Stimulated activated CD4-positive, alpha-beta T cell treated with anti-CD3 and anti-CD28 coated beads, TNF-alpha, amount 100 ng/mL, for 1 hour (primary cell): ENCODE results near the gene PUDP.
"Not testable (repeated sequence)": the region's sequence is repeated elsewhere in the genome, so short reads cannot be mapped to it uniquely, and the experiment has no call there.

Source experiments
- DNase-seq, 3 donors: peaks; one replicate each; pipeline ENCODE4 v3.0.0-alpha.2; 2020; ENCODE audit warnings: low read depth in 3 of 3, low spot score in 1 of 3

Gene PUDP

DNA sequence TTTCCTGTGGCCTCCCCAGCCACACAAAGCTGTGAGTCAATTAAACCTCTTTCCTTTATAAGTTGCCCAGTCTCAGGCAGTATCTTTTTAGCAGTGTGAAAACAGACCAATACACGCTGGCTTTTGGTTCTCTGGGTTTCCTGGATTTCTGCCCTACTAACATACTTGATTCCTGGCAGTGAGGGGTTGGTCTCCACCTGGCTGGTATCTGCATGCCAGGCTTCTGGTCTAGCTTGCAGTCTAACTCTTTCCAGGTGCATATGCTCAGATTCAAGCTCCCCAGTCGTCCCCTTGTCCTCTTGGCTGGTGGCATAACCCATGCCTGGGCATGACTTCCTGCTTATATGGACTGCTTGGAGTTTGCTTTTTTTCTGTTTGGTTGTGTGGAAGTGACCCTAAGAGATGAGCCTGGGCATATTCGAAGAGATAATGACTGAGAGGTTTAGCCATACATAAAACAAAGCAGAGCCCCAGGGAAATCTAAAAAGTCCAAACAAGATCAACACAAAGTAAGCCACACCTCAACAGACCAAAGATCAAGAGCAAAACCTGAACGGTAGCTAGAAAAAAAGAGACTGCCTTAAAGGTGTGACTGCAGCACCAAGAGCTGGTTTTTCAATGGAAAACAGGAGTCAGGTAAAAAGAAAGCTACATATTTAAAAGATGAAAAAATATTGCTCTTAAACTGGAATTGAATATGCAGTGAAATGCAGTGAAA lies 102.6 kb downstream of the PUDP start:
- no peak for DNase-seq

DNA sequence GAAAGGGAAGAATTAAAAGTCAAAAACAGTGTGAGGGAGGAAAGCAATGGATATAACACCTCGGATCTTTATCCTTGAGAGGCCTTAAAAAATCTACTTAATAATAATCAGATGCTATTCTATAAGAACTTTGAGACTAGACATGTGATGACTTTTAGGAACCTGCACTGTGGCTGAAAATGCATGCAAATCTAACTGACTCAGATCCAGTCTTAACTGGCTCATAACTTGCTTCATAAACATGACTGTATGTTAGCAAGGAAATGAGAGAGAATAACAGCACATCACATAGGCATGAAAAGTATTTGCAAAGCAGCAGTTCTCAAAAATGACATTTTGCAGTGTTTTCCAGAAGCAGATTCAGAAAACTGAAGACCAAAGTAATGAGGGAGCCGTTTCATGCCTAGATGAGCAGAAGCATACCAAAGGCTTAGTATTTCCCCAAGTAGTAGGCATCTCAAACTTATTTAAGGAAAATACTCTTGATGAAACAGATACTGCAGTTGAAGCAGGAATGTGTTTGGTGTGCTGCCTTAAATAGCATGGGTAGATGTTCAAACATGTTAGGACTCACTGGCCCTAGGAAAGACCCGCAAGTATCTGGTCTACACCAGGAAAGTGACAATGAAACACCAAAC lies 104.0 kb downstream of the PUDP start:
- DNase-seq: not testable (repeated sequence)

DNA sequence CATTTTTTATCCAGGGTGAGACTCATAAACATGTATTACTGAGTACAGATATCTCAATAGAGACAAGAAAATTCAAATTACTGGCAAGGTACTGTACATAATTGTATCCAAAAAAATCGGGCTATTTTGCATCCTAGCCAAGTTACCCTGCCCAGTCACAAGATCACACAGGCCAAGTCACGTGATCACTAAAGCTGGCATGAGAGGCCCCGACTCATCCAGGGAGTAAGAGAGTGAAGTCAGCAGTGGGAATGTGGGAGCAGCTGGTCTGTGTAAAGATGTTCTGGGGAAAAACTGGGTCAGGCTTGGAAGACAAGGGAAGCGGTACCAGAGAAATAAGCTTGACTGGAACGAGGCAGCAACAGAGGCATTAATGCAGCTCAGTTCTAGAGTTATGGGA lies 119.7 kb downstream of the PUDP start:
- DNase-seq: no peak

DNA sequence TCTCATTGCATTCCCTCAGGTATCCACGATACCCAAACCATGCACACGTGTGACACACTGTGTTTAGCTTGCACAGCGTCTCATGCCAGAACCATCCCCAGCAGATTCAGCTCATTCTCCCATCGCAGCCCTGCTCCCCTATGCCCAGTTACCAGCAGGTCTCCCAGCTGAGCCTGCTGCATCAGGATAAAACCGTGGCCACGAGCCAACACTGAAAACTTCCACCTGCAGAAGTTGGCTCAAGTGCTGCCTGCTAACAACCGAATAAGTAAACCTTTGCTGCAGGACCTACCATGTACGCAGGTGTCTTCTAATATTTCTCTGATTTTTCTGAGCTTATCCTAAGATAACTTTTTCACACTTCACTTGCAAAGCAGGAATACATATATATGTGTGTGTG lies 120.9 kb downstream of the PUDP start:
- no peak for DNase-seq

DNA sequence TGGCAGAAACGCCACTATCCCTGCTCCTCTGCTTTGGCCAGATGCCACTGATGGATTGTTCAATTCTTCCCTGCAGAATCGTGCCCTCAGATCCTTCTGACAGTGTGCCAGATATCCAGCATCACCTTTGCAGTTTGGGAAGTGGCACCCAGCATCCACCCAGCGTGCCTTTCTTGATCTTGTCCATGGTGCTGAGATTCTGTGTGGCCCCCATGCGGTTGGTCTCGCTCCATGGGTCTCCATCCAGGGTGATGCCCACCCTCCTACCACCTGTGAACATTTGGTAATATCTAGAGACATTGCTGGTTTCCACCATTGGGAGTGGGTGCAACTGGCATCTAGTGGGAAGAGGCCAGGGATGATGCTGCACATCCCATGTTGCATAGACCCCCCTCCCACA lies 121.6 kb downstream of the PUDP start:
- DNase-seq: not testable (repeated sequence)

DNA sequence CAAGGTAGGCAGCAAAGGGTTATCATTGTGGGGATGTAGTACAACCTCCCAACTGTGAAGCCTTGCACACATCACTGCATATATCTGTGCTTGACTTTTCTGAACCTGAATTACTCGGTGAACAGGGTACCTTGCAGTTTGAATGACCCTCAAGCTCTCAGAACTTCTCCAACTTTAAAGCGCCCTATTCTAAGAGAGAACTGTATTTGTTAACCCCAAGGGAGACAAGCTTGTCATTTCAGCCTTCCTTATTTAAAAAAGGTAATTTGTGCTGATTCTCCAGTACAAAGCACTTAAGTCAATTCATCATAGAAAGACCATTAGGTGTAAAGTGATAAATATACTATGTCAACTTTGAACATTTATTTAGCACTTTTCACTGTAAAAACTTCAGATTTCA lies 122.5 kb downstream of the PUDP start:
- DNase-seq: no peak

DNA sequence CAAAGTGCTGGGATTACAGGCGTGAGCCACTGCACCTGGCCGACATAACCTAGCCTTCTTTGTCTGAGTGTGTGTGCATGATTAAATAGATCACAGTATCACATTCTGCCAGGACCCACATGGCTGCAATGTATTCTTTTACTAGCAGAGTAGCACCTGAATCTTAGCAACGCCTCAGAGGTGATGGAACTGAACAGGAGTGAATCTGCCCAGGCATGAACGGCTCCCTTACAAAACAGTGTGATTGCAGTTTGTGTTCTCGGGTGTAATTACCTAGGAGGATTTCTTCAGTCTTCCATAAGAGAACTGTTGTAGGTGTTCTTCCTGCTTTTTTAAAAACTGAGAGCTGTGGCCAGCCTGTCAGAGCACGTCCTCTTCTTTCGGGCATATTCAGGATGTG lies 123.1 kb downstream of the PUDP start:
- DNase-seq: no peak

DNA sequence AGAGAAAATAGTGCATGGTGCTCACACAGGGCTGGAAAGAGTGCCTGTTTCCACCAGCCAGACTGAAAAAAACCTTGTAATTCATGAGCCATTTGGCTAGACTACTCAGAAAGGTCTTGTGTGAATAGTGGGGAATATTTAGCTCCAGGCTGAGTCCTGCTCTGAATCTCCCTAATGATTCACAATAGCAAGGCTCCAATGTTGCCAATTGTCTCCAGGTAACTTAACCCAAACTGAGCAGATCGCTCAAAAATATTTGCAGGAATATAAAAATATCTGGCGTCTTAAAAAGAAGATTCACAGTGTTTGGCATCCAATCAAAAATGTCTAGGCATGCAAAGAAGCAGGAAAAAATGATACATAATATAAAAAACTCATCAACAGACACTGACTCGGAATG lies 125.0 kb downstream of the PUDP start:
- DNase-seq: not testable (repeated sequence)

DNA sequence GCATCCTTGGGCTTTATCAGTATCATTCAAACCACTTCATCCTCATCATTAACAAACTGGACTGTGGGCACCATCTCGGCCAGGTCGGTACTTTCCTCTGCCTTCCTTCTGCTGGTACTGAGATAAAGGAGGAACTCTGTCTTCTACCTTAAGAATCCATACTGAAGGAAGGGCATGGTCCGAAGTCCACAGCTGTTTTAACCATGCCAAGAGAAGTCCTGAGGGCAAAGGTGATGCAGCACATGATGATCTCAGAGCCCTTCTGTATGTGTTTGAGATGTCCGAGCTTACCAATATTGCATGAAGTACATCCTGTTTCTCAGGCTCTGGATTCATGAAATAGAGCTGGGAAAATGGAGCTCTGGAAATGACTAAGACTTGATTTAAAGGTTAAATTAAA lies 126.0 kb downstream of the PUDP start:
- no peak for DNase-seq

DNA sequence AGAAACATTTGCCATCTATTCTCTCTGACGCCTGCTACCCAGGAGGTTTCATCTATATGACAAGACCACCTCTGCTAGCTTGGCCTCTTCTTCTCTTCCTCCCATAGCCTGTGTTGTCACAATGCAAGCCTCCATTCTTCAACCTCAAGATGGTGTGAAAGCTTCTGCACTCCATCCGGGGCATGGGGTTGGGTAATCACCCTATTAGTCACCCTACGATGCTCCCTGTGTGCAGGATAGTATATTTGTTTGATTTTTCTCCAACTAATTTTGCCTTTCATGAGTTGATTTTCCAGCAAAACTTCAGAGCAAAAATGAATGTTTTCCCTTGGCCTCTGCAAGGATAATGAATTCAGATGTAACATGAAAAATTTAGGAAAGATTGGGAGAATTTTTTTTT lies 128.4 kb downstream of the PUDP start:
- DNase-seq: no peak

DNA sequence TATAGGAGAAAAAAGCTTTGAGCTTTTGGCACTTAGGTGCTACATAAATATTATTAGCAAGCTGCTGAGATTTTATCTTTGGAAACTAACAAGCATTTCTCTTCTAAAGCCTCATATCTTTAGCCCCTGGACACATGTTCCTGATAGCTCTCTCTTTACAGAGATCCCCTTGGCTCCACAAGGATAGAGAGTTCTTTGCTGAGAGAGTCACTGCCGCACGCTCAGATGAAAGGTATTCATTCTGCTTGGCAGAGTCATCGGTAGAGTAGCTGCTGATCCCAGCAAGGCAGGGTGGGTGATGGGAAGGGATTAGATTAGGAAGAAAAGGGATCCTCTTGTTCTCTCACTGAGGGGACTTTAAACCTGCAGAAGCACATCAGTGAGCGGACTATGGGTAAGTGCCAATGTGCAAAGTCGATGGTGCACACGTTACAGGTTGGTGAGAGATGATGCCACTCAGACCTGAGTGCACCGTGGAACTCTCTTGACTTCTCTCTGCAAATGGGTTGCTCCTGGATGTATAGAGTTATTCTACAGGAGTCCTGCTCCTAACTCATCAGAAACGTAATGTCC lies 135.6 kb downstream of the PUDP start:
- not testable (repeated sequence) for DNase-seq

DNA sequence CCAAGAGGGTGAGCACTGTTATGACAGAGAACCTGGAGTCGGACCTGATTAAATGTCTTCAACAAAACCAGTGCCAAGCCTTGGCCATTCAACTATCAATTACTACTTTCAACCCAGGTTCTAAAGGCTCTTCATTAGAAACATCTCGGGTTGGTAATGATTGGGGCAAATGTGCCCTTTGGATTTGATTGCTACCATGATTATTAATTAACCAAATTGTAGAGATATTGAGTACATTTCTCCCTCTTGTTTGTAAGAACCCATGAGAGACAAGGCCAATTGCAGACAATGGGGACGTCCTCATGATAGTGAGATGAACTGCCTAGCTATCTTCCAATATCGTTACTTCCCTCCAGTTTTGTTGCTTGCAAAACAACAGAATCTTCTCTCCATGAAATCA lies 137.1 kb downstream of the PUDP start:
- not testable (repeated sequence) for DNase-seq

DNA sequence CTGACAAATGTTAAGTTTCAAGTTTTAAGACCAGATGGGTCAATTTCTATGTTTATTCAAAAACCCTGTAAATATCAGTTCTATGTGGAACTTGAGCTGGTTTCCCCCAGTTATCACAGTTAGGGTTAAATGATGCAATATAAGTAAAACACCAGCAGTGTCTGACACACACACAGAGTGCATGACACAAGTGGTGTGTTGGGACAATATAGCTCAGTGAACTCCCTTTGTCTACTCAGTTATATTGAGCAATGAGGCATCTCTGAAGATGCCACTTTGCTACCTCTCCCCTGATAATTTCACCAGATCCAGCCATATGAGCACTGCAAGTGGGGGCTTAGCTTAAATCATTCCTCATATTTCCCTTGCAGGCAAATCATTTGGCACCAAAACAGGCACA lies 140.6 kb downstream of the PUDP start:
- not testable (repeated sequence) for DNase-seq
